VCaP (cell line): ENCODE data around the gene ITGAD.

Experiments
- H3K27ac ChIP-seq: fragments of 450-650 bp; 2 replicates; pipeline ENCODE4 v1.5.1; 2017
- CTCF ChIP-seq: fragments of 450-650 bp; conservative IDR thresholded peaks from 2 replicates; pipeline ENCODE4 v1.5.1; 2017; ENCODE audit warnings: mild to moderate bottlenecking, moderate library complexity

ITGAD gene

GRCh38 chr16:31428279-31428597 is 35.1 kb downstream of the ITGAD start, which contains the start of gene COX6A2:
COX6A2 (minus strand) TSS chr16:31428360; CDS start chr16:31428325, 35 bp downstream.
- H3K27ac ChIP-seq, result no peak within 1 kb of the TSS
- no peak for TF ChIP-seq CTCF

- TF ChIP-seq CTCF, result no peak
- no peak overlapping the region for H3K27ac ChIP-seq
Measured at GRCh38 chr16:31428638-31429247, 35.6 kb downstream of the ITGAD start.

- no peak for TF ChIP-seq CTCF
- H3K27ac ChIP-seq, result no peak overlapping the region
Measured at GRCh38 chr16:31429314-31429713, 36.2 kb downstream of the ITGAD start.

GRCh38 chr16:31429796-31430195 is 36.7 kb downstream of the ITGAD start:
- no peak for TF ChIP-seq CTCF
- no peak overlapping the region for H3K27ac ChIP-seq

GRCh38 chr16:31430380-31431052 is 37.4 kb downstream of the ITGAD start:
- no peak overlapping the region for H3K27ac ChIP-seq
- no peak for TF ChIP-seq CTCF

GRCh38 chr16:31435341-31436220 is 42.4 kb downstream of the ITGAD start:
- TF ChIP-seq CTCF, result no peak
- no peak overlapping the region for H3K27ac ChIP-seq
